ENCODE data around the gene CD274.
A peak's percentile ranks its signal among the peaks of the same experiment; 100 is the strongest.
"Not testable (repeated sequence)": the region's sequence is repeated elsewhere in the genome, so short reads cannot be mapped to it uniquely, and the experiment has no call there.

CD274 gene

DNA sequence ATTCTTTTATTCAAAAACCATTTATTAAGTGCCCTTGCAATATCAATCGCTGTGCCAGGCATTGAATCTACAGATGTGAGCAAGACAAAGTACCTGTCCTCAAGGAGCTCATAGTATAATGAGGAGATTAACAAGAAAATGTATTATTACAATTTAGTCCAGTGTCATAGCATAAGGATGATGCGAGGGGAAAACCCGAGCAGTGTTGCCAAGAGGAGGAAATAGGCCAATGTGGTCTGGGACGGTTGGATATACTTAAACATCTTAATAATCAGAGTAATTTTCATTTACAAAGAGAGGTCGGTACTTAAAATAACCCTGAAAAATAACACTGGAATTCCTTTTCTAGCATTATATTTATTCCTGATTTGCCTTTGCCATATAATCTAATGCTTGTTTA, 18.5 kb downstream of the CD274 start:
- DNase-seq (ENCODE audit: low spot score): no peak

- DNase-seq (ENCODE audit: low spot score): no peak
These were observed 19.8 kb downstream of the CD274 start for GRCh38 chr9:5470122-5470521.

DNA sequence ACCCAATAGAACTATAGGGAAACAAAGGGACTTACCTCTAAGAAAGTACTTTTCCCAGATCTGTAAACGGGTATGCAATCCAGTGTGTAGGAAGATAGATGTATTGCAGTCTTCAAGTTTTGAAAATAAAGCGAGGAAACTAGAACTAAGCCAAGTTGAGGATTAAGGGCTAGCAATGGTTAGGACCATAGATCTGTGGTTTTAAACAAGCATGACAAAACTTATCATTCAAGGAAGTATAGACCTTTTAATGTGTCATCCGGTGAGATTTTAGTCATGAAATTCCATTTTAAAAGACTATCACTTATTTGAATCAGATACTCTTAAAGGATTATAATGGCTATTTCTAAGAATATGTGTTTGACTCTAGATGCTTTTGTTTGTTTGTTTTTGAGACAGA, 20.5 kb downstream of the CD274 start:
- DNase-seq (ENCODE audit: low spot score): no peak

GRCh38 chr9:5475611-5476010, 25.3 kb downstream of the CD274 start:
- DNase-seq (ENCODE audit: low spot score): not testable (repeated sequence)

DNA sequence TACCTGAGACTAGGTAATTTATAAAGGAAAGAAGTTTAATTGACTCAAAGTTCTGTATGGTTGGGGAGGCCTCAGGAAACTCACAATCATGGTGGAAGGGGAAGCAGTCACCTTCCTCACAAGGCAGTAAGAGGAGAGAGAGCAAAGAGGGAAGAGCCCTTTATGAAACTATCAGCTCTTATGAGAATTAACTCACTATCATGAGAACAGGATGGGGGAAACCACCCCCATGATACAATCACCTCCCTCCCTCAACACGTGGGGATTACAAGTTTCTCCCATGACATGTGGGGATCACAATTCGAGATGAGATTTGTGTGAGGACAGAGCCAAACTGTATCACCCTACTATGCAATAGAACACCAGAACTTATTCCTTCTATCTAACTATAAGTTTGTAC, 27.9 kb downstream of the CD274 start:
- DNase-seq (ENCODE audit: low spot score): no peak

DNA sequence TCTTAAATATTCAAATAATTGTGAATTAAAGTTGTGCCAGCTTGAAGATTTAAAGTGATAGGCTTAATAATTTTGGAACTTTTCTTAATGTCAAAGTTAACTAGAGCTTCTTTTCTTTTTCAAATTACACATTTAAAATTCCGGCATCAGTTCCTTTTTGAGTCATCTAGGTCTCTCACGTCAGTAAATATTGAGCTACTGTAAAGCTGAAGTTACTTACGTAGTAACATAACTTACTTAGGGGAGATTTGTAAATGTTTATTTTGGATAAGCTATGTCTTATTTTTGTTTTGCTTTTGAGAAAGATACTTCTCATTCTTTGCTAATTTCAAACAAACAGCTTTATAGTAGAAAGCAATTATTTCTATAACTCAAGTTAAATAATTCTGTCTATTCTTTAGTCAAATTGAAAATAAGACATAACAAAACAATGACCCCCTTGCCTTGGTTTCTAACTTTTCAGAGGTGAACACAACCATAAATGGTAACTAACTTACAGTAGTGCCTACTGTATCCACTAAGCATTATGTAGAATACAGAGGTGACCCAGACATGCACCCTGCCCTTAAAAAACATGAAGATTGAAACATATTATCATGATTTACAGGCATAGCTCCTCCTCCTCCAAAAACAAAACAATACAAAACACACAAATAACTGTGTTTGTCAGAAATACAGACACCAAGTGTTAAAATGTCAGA, 29.8 kb downstream of the CD274 start:
- no peak for DNase-seq (ENCODE audit: low spot score)

DNA sequence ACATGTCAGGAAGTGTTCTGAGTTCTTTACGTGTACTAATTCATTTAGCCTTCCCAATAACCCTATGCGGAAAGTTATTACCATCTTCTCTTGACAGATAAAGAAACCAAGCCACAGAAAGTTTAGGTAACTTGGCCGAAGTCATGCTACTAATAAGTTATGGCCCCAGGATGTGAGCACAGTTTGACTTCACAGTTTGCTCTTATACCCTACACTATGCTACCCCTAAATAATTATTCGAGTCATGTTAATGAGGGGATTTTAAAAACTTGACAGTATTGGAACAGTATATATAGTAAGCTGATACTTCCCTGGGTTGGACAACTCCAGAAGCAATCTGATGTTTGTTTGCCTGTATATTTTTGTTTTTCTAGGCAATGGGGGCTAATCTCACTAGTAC, 30.6 kb downstream of the CD274 start:
- DNase-seq (ENCODE audit: low spot score): no peak

DNA sequence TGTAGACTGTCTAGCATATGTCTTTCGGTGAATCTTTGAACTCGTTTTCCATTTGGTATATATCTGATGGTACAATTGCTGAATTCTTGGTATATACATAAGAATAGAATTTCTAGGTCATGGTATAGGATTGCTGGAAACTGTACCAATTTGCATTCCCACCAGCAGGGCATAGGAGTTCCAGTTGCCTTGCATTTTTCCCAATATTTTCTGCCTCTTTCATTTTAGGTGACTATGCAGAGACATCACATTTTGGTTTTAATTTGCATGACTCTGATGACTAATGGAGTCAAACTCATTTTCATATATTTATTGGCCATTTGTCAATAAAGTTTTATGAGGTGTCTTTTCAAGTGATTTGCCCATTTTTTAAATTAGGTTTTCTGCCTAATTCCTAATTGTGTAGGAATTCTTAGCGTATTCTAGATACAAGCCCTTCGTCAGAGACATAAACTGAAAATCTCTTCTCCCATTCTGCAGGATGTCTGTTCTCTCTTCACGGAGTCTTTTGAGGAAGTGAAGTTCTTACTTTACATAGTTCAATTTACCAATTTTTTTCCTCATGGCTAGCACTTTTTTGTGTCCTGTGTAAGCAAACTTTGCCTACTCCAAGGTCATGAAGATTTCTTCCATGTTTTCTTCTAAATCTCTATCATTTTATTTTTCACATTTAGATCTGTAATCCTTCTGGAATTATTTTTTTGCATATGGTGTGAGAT, 31.1 kb downstream of the CD274 start:
- DNase-seq (ENCODE audit: low spot score): no peak

GRCh38 chr9:5482194-5482593, 31.9 kb downstream of the CD274 start:
- no peak for DNase-seq (ENCODE audit: low spot score)

DNA sequence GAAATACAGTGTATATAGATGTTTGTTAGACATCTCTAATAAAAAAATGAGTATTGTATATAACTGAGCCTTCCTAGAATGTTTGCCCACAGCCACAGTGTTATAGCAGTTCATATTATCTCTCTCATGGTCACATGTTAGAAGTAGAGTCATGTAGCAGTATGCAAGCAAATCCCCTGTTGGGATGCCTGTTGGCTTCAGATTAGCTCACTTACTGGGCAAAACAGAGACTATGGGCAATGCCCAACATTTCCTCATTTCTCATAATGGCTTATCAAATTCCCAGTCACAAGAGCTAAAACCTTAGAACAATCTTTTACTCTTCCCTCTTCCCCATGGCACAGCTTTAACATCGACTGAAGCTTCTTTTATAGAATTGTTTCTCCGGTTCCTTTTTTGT, 33.0 kb downstream of the CD274 start:
- DNase-seq (ENCODE audit: low spot score): no peak

- DNase-seq (ENCODE audit: low spot score): no peak
These were observed 35.2 kb downstream of the CD274 start for GRCh38 chr9:5485378-5486085.

DNA sequence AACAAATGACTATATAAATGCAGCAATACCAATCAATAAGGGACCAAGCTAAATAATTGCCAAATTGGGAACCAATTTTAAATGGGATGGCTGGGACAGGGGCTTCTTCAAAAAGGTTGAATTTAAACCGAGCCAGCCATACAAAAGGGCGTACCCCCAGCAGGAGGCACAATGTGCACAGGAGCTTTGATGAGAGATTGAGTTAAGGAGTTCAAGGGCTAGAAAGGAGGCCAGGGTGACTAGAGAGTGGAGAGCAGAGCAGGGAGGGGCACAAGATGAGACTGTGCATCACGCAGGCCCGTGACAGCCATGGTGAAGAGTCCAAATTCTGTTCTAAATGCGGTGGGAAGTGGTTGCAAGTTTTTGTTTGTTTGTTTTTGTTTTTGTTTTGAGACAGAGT, 36.6 kb downstream of the CD274 start:
- no peak for DNase-seq (ENCODE audit: low spot score)

- DNase-seq (ENCODE audit: low spot score): no peak
These were observed 38.1 kb downstream of the CD274 start for GRCh38 chr9:5488221-5489008.

- no peak for DNase-seq (ENCODE audit: low spot score)
These were observed 39.5 kb downstream of the CD274 start for GRCh38 chr9:5489630-5490490.

GRCh38 chr9:5492965-5493678, 42.8 kb downstream of the CD274 start:
- DNase-seq (ENCODE audit: low spot score): no peak

- peak; percentile 60 for DNase-seq (ENCODE audit: low spot score)
These were observed 43.6 kb downstream of the CD274 start for GRCh38 chr9:5493679-5494511.

GRCh38 chr9:5494765-5495164, 44.4 kb downstream of the CD274 start:
- DNase-seq (ENCODE audit: low spot score): not testable (repeated sequence)

DNA sequence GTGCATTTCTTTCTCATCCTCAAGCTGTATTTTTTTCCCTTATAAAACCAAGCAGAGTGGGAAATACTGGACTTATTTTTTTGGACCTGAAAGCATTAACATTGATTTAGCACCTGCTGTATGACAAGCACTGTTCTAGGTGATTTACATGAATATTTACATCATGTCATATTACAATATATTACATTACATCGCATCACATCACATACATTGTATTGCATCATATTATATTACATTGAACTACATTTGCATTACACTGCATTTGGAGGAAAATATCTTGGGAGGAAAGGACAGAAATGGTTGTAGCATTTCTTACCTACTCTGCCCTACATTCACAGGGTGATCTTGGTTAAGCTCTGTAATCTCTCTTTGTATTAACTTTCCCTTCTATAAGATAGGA, 48.8 kb downstream of the CD274 start:
- no peak for DNase-seq (ENCODE audit: low spot score)

GRCh38 chr9:5499889-5500398, 49.6 kb downstream of the CD274 start:
- DNase-seq (ENCODE audit: low spot score): no peak
